Esophagus (tissue), 2 donors: ENCODE measurements around the gene TMPRSS7. TPM values are rescaled to one million over a fixed set of nuclear protein-coding genes. Genes with fewer than 3 reads are reported as not detected.

ENCODE experiments used
- H3K27ac ChIP-seq, 2 donors: one replicate each; pipeline ENCODE4 v1.5.1; 2013; ENCODE audit warnings: low read depth in 2 of 2, mild to moderate bottlenecking in 2 of 2, inconsistent platforms in 1 of 2, low read length in 1 of 2, moderate library complexity in 1 of 2
- H3K27me3 ChIP-seq, 2 donors: one replicate each; pipeline ENCODE4 v1.6.1; 2013; ENCODE audit warnings: low read length in 2 of 2, control low read depth in 1 of 2, mild to moderate bottlenecking in 1 of 2; ENCODE audit not compliant: insufficient read depth in 2 of 2, control insufficient read depth in 1 of 2
- H3K36me3 ChIP-seq, 2 donors: one replicate each; pipeline ENCODE4 v1.6.1; 2013; ENCODE audit warnings: low read length in 1 of 2; ENCODE audit not compliant: control insufficient read depth in 2 of 2, insufficient read depth in 2 of 2
- H3K4me1 ChIP-seq, 2 donors: one replicate each; pipeline ENCODE4 v1.6.1; 2013; ENCODE audit warnings: low read length in 1 of 2; ENCODE audit not compliant: control insufficient read depth in 2 of 2, insufficient read depth in 2 of 2
- H3K4me3 ChIP-seq, 2 donors: one replicate each; pipeline ENCODE4 v1.5.1; 2013; ENCODE audit warnings: low read length in 2 of 2, mild to moderate bottlenecking in 2 of 2, low read depth in 1 of 2, moderate library complexity in 1 of 2
- H3K9me3 ChIP-seq, 2 donors: one replicate each; pipeline ENCODE4 v1.6.1; 2013; ENCODE audit warnings: mild to moderate bottlenecking in 2 of 2, low read depth in 1 of 2, low read length in 1 of 2, moderate library complexity in 1 of 2; ENCODE audit not compliant: control insufficient read depth in 2 of 2, insufficient read depth in 1 of 2
- WGBS, 2 donors: extraction: QIAGEN DNeasy Blood & Tissue Kit; methylation state at CpG; one replicate each; pipeline ENCODE4 v1.1.7; 2013; 5-methylcytosine and 5-hydroxymethylcytosine counted together
- polyA plus RNA-seq, 2 donors: library from polyadenylated mRNA; stranded (reverse); fragments of 200-250 nt; gene quantifications; one replicate each; pipeline ENCODE4 v1.2.3, GENCODE V29; 2013
- donor health status: healthy with polysubstance abuse.
- donor health status: Bipolar disorder and iron deficiency.

TMPRSS7 gene
- under 1 TPM in 1 of 2 donors, not detected in 1; 0.01 TPM for polyA plus RNA-seq

GRCh38 chr3:112034436-112034835, at the start of gene TMPRSS7:
Gene TMPRSS7 (plus strand): TSS chr3:112034736. CDS start chr3:112034846, 110 bp downstream.
- 95 to 97% methylated on average over 4 of the region's 4 CpGs for WGBS, 2 donors
- no peak within 1 kb of the TSS for H3K4me3 ChIP-seq

GRCh38 chr3:111986800-111987199, 47.7 kb upstream of the TMPRSS7 start:
- Histone ChIP-seq H3K4me3 (no peak overlapping the region), H3K4me1 (no peaks in the 10 kb centered on the region), H3K36me3 (peaks cover 0 to 5% of the 10 kb centered on the region in 2 donors), H3K27ac (no peak overlapping the region), H3K9me3 (no peaks in the 10 kb centered on the region), H3K27me3 (no peaks in the 10 kb centered on the region)
- WGBS, 2 donors, result 71 to 80% methylated on average over 3 of the region's 3 CpGs

More at GRCh38 chr3:112034436-112034835, at the start of gene TMPRSS7:
- H3K36me3 ChIP-seq, result no peaks in the 10 kb centered on the region
- no peaks in the 10 kb centered on the region for H3K9me3 ChIP-seq
- no peaks in the 10 kb centered on the region for H3K4me1 ChIP-seq
- no peaks in the 10 kb centered on the region for H3K27me3 ChIP-seq
- H3K27ac ChIP-seq, result no peak within 1 kb of the TSS

- no peaks in the 10 kb centered on the region for H3K4me1 ChIP-seq
- peaks cover 0 to 5% of the 10 kb centered on the region in 2 donors for H3K36me3 ChIP-seq
Observed at GRCh38 chr3:111989061-111989678, 45.4 kb upstream of the TMPRSS7 start.

GRCh38 chr3:111993038-111993437, 41.5 kb upstream of the TMPRSS7 start:
- Histone ChIP-seq H3K27me3 (no peaks in the 10 kb centered on the region), H3K4me3 (no peak overlapping the region), H3K4me1 (no peaks in the 10 kb centered on the region), H3K9me3 (no peaks in the 10 kb centered on the region), H3K27ac (no peak overlapping the region), H3K36me3 (peaks cover 0 to 5% of the 10 kb centered on the region in 2 donors)
- WGBS, 2 donors, result 67 to 94% methylated on average over 2 of the region's 2 CpGs

More at GRCh38 chr3:111989061-111989678, 45.4 kb upstream of the TMPRSS7 start:
- Histone ChIP-seq H3K9me3 (no peaks in the 10 kb centered on the region), H3K4me3 (no peak overlapping the region), H3K27me3 (no peaks in the 10 kb centered on the region), H3K27ac (no peak overlapping the region)
- WGBS, 2 donors, result 66 to 70% methylated on average over 3 of the region's 3 CpGs

- peak within 1 kb of the TSS; percentile 31 to 41 for H3K4me3 ChIP-seq
- H3K4me1 ChIP-seq, result peaks cover 5 to 10% of the 10 kb centered on the region in 2 donors
- H3K27me3 ChIP-seq, result no peaks in the 10 kb centered on the region
- H3K9me3 ChIP-seq, result no peaks in the 10 kb centered on the region
- H3K27ac ChIP-seq, result no peak within 1 kb of the TSS
- 7 to 10% methylated on average over 30 of the region's 30 CpGs for WGBS, 2 donors
- no peaks in the 10 kb centered on the region for H3K36me3 ChIP-seq
Observed at GRCh38 chr3:111998636-111999483, 35.7 kb upstream of the TMPRSS7 start, which contains the start of gene TAGLN3. Gene TAGLN3 (plus strand): TSS chr3:111998922. CDS start chr3:111999423, 501 bp downstream.

- Histone ChIP-seq H3K27me3 (no peaks in the 10 kb centered on the region), H3K36me3 (no peaks in the 10 kb centered on the region), H3K27ac (no peak overlapping the region), H3K4me3 (peak overlapping the region in 1 of 2 donors; percentile 41), H3K4me1 (peaks cover 5 to 10% of the 10 kb centered on the region in 2 donors), H3K9me3 (no peaks in the 10 kb centered on the region)
- 33 to 35% methylated on average over 19 of the region's 19 CpGs for WGBS, 2 donors
Observed at GRCh38 chr3:111999484-112000324, 34.8 kb upstream of the TMPRSS7 start.

- no peaks in the 10 kb centered on the region for H3K9me3 ChIP-seq
- no peaks in the 10 kb centered on the region for H3K27me3 ChIP-seq
- H3K4me3 ChIP-seq, result no peak overlapping the region
- H3K4me1 ChIP-seq, result peaks cover 5 to 10% of the 10 kb centered on the region in 2 donors
- H3K36me3 ChIP-seq, result no peaks in the 10 kb centered on the region
- no peak overlapping the region for H3K27ac ChIP-seq
- WGBS, 2 donors, result 94 to 96% methylated on average over 5 of the region's 5 CpGs
Observed at GRCh38 chr3:112000367-112000771, 34.2 kb upstream of the TMPRSS7 start.

GRCh38 chr3:112000966-112001365, 33.6 kb upstream of the TMPRSS7 start:
- peaks cover 5 to 10% of the 10 kb centered on the region in 2 donors for H3K4me1 ChIP-seq
- no peak overlapping the region for H3K27ac ChIP-seq
- H3K4me3 ChIP-seq, result no peak overlapping the region
- no peaks in the 10 kb centered on the region for H3K9me3 ChIP-seq
- 83 to 84% methylated on average over 2 of the region's 2 CpGs for WGBS, 2 donors
- no peaks in the 10 kb centered on the region for H3K27me3 ChIP-seq
- H3K36me3 ChIP-seq, result no peaks in the 10 kb centered on the region

GRCh38 chr3:112001526-112001925, 33.0 kb upstream of the TMPRSS7 start:
- no peak overlapping the region for H3K27ac ChIP-seq
- H3K27me3 ChIP-seq, result no peaks in the 10 kb centered on the region
- WGBS, 2 donors, result 93 to 95% methylated on average over 2 of the region's 2 CpGs
- H3K4me1 ChIP-seq, result peaks cover 5 to 10% of the 10 kb centered on the region in 2 donors
- H3K9me3 ChIP-seq, result no peaks in the 10 kb centered on the region
- no peaks in the 10 kb centered on the region for H3K36me3 ChIP-seq
- H3K4me3 ChIP-seq, result no peak overlapping the region
